GM18951 (cell line): Measurements from ENCODE around the gene ATF6B.

Experiments
- POLR2A ChIP-seq: IDR thresholded peaks from 4 replicates; pipeline ENCODE4 v1.6.1; 2011; ENCODE audit warnings: mild to moderate bottlenecking; ENCODE audit not compliant: insufficient read length, insufficient read depth; ENCODE audit errors: extremely low read depth
- in situ Hi-C: fragments of 300-500 bp; cut with MboI; formaldehyde crosslinking; loops from one replicate; pipeline ENCODE4 v1.12.0; 2022; ENCODE audit warnings: low sequenced_read_pairs, mixed read lengths, inconsistent platforms; ENCODE audit not compliant: unreplicated experiment

ATF6B gene

GRCh38 chr6:32167154-32167760 lies 39.2 kb upstream of the ATF6B start:
- in situ Hi-C loops: no loop called here
- no peak for TF ChIP-seq POLR2A

GRCh38 chr6:32166411-32167061 lies 38.5 kb upstream of the ATF6B start:
- TF ChIP-seq POLR2A: no peak
- in situ Hi-C loops: no loop called here

GRCh38 chr6:32164295-32164694 lies 36.2 kb upstream of the ATF6B start, which contains the start of gene EGFL8:
TSS of gene EGFL8 (plus strand) at chr6:32164595. CDS start at chr6:32166166, 1,571 bp downstream.
- in situ Hi-C loops: no loop called here
- TF ChIP-seq POLR2A: no peak

GRCh38 chr6:32163559-32164258 lies 35.7 kb upstream of the ATF6B start:
- in situ Hi-C loops: no loop called here

GRCh38 chr6:32158052-32158451 lies 30.0 kb upstream of the ATF6B start:
- in situ Hi-C loops: no loop called here
- TF ChIP-seq POLR2A: no peak

More at GRCh38 chr6:32163559-32164258, 35.7 kb upstream of the ATF6B start:
- no peak for TF ChIP-seq POLR2A

- TF ChIP-seq POLR2A: no peak
- in situ Hi-C loops: no loop called here
Measured at GRCh38 chr6:32156891-32157290, 28.8 kb upstream of the ATF6B start.

GRCh38 chr6:32154514-32155161 lies 26.6 kb upstream of the ATF6B start:
- in situ Hi-C loops: no loop called here
- TF ChIP-seq POLR2A: no peak

GRCh38 chr6:32153564-32154513 lies 25.8 kb upstream of the ATF6B start, which contains the start of gene PPT2:
TSS of gene PPT2 (plus strand) at chr6:32154141. CDS start at chr6:32154595, 454 bp downstream.
- in situ Hi-C loops: no loop called here

GRCh38 chr6:32152769-32153563 lies 24.9 kb upstream of the ATF6B start:
- TF ChIP-seq POLR2A: no peak
- in situ Hi-C loops: no loop called here

More at GRCh38 chr6:32153564-32154513, 25.8 kb upstream of the ATF6B start, which contains the start of gene PPT2:
- no peak for TF ChIP-seq POLR2A

- no peak for TF ChIP-seq POLR2A
- in situ Hi-C loops: no loop called here
Measured at GRCh38 chr6:32151863-32152768, 24.1 kb upstream of the ATF6B start, which contains the start of gene PRRT1. TSS of gene PRRT1 (minus strand) at chr6:32151939. CDS start at chr6:32151827, 112 bp downstream.
